Adrenal gland (tissue), 12 donors: Measurements from ENCODE around the gene ENDOV. TPM values are rescaled to one million over a fixed set of nuclear protein-coding genes. Genes with fewer than 3 reads are reported as not detected.
A peak's percentile ranks its signal among the peaks of the same experiment; 100 is the strongest.

Experiments
- DNase-seq, 7 donors: peaks; one replicate each; pipeline ENCODE4 v3.0.0-alpha.2; 2019 to 2020
- H3K27ac ChIP-seq, 5 donors: fragments of 200-600 bp; sonication (generic) in 4 of 5; 1 replicate in 3 of 5; 2 replicates in 2 of 5; pipeline versions ENCODE4 v1.5.1 to v1.8.0; 2016 to 2020; ENCODE audit warnings: mild to moderate bottlenecking in 1 of 5
- H3K27me3 ChIP-seq: fragments of 200-600 bp; 2 replicates; pipeline ENCODE4 v1.8.0; 2021
- H3K36me3 ChIP-seq, 2 donors: fragments of 200-600 bp; replicated peaks in 1 of 2; 1 replicate in 1 of 2; 2 replicates in 1 of 2; pipeline versions ENCODE4 v1.5.1 to v1.8.0; 2018 to 2022
- H3K4me1 ChIP-seq, 2 donors: fragments of 200-600 bp; replicated peaks in 1 of 2; 1 replicate in 1 of 2; 2 replicates in 1 of 2; pipeline versions ENCODE4 v1.5.1 to v1.8.0; 2018 to 2021
- H3K4me3 ChIP-seq, 4 donors: fragments of 200-600 bp; sonication (generic) in 3 of 4; one replicate each; pipeline ENCODE4 v1.5.1; 2016 to 2018
- H3K9me3 ChIP-seq, 3 donors: fragments of 200-600 bp; sonication (generic) in 1 of 3; replicated peaks in 1 of 3; 1 replicate in 2 of 3; 2 replicates in 1 of 3; pipeline versions ENCODE4 v1.5.1 to v1.8.0; 2016 to 2021
- POLR2A ChIP-seq, 2 donors: fragments of 450-650 bp; IDR thresholded peaks; one replicate each; pipeline ENCODE4 v1.6.1; 2017; ENCODE audit warnings: antibody characterized with exemption in 2 of 2, mild to moderate bottlenecking in 2 of 2, moderate library complexity in 1 of 2
- WGBS, 4 donors: extraction: QIAGEN DNeasy Blood & Tissue Kit in 2 of 4; methylation state at CpG; one replicate each; pipeline versions ENCODE4 v1.1.5 to v1.1.7; 2013 to 2017; 5-methylcytosine and 5-hydroxymethylcytosine counted together
- intact Hi-C, 2 donors: fragments of 100-400 bp; cut with DNase I; formaldehyde crosslinking; loops; one replicate each; pipeline versions ENCODE4 v1.14.1 to v1.15.0; 2022 to 2023
- polyA plus RNA-seq, 3 donors: library from polyadenylated mRNA; stranded (reverse); fragments of 200-250 nt in 2 of 3; fragments of 350-450 nt in 1 of 3; fragmentation: Illumina TruSeq in 1 of 3; extraction: RNeasy Lipid Tissue Mini Kit (QIAGEN cat#74804) in 1 of 3; gene quantifications; one replicate each; pipeline ENCODE4 v1.2.3, GENCODE V29; 2013 to 2014
- total RNA-seq, 9 donors: library from RNA; depleted of rRNA in 4 of 9; stranded (reverse); fragments of >200 nt in 4 of 9; fragments of 120-200 nt in 1 of 9; fragmentation: NEBNext Ultra II Directional in 1 of 9; extraction: Animal tissue kit (Norgen Biotek cat#: 25700) in 1 of 9; gene quantifications; one replicate each; pipeline versions ENCODE4 v1.1.0 to v1.2.4, GENCODE V29; 2013 to 2023
- TF ChIP-seq, protein P1 (sequence below), 6 experiments: fragments of 450-650 bp in 4 of 6; fragments of 200-600 bp in 2 of 6; sonication (generic) in 1 of 6; IDR thresholded peaks; 1 replicate in 5 of 6; 2 replicates in 1 of 6; pipeline versions ENCODE4 v1.5.1 to v1.8.0; 2016 to 2021; ENCODE audit warnings: antibody characterized with exemption in 6 of 6, mild to moderate bottlenecking in 2 of 6, moderate library complexity in 1 of 6
- donor health status: healthy with polysubstance abuse.
- donor health status: Bipolar disorder and iron deficiency.
- donor health status: DM: yes; HTN: yes; CAD: no.
- donor health status: DM: no; HTN: no; CAD: no.
- donor health status: DM: no; HTN: no; CAD: no.
- donor health status: DM: yes; HTN: yes; CAD: no.

The ENDOV gene
- total and polyA plus RNA-seq, 12 donors = 7.1 to 31.9 (median 18.3) TPM

- no peaks in the 10 kb centered on the region for H3K9me3 ChIP-seq
- no peak overlapping the region for H3K4me3 ChIP-seq
- no peaks in the 10 kb centered on the region for H3K27me3 ChIP-seq
- intact Hi-C loops = loop anchor here in 1 of 2 donors (10.0 kb wide), 1 partner anchor 443 kb away; no protein-coding TSS in a partner anchor
- peaks cover 0 to 3% of the 10 kb centered on the region in 2 donors for H3K36me3 ChIP-seq
- WGBS, 4 donors = 79 to 84% (median 83%) methylated on average over 18 of the region's 18 CpGs
- no peak overlapping the region for H3K27ac ChIP-seq
- DNase-seq = no peak
- H3K4me1 ChIP-seq = peaks cover 0 to 4% of the 10 kb centered on the region in 2 donors
- no peak for TF ChIP-seq POLR2A (IDR thresholded peaks at IDR 0.05)
- TF ChIP-seq, protein P1, sequence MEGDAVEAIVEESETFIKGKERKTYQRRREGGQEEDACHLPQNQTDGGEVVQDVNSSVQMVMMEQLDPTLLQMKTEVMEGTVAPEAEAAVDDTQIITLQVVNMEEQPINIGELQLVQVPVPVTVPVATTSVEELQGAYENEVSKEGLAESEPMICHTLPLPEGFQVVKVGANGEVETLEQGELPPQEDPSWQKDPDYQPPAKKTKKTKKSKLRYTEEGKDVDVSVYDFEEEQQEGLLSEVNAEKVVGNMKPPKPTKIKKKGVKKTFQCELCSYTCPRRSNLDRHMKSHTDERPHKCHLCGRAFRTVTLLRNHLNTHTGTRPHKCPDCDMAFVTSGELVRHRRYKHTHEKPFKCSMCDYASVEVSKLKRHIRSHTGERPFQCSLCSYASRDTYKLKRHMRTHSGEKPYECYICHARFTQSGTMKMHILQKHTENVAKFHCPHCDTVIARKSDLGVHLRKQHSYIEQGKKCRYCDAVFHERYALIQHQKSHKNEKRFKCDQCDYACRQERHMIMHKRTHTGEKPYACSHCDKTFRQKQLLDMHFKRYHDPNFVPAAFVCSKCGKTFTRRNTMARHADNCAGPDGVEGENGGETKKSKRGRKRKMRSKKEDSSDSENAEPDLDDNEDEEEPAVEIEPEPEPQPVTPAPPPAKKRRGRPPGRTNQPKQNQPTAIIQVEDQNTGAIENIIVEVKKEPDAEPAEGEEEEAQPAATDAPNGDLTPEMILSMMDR (IDR thresholded peaks at IDR 0.05) = no peak
These were observed 7.3 kb downstream of the ENDOV start for GRCh38 chr17:80422276-80422675.

DNA sequence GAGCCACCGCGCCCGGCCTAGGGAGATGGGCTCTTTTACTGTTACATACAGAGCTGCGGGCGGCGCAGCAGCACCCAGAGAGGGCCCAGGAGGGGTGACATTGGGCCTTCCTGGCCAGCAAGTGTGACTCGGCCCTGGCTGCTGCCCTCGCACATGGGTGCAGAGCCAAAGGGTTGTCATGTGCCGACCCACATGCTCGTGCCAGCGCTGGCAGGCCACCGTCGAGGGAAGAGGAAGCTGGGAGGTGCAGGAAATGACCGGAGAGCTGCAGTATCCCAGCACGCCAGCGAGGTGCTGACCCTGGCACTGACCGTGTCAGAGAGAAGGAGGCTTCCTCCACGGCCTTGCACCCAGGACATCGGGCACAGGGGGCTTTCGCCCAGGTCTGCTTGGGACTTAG lies 8.0 kb downstream of the ENDOV start:
- no peak overlapping the region for H3K27ac ChIP-seq
- no peaks in the 10 kb centered on the region for H3K36me3 ChIP-seq
- intact Hi-C loops = loop anchor here in 1 of 2 donors (10.0 kb wide), 1 partner anchor 442 kb away; no protein-coding TSS in a partner anchor
- no peaks in the 10 kb centered on the region for H3K9me3 ChIP-seq
- peak in 1 of 7 donors; percentile 49 for DNase-seq
- TF ChIP-seq POLR2A (IDR thresholded peaks at IDR 0.05) = no peak
- H3K27me3 ChIP-seq = no peaks in the 10 kb centered on the region
- no peak overlapping the region for H3K4me3 ChIP-seq
- WGBS, 4 donors = 60 to 73% (median 66%) methylated on average over 12 to 20 of the region's 20 CpGs
- H3K4me1 ChIP-seq = peaks cover 0 to 4% of the 10 kb centered on the region in 2 donors

GRCh38 chr17:80423536-80424225 lies 8.7 kb downstream of the ENDOV start:
- intact Hi-C loops = loop anchor here in 1 of 2 donors (10.0 kb wide), 1 partner anchor 441 kb away; no protein-coding TSS in a partner anchor
- Histone ChIP-seq H3K27ac (no peak overlapping the region), H3K4me3 (no peak overlapping the region), H3K36me3 (no peaks in the 10 kb centered on the region), H3K9me3 (no peaks in the 10 kb centered on the region), H3K27me3 (no peaks in the 10 kb centered on the region), H3K4me1 (peaks cover 0 to 4% of the 10 kb centered on the region in 2 donors)
- no peak for TF ChIP-seq POLR2A (IDR thresholded peaks at IDR 0.05)
- no peak for DNase-seq
- 65 to 83% (median 75%) methylated on average over 7 to 13 of the region's 13 CpGs for WGBS, 4 donors

DNA sequence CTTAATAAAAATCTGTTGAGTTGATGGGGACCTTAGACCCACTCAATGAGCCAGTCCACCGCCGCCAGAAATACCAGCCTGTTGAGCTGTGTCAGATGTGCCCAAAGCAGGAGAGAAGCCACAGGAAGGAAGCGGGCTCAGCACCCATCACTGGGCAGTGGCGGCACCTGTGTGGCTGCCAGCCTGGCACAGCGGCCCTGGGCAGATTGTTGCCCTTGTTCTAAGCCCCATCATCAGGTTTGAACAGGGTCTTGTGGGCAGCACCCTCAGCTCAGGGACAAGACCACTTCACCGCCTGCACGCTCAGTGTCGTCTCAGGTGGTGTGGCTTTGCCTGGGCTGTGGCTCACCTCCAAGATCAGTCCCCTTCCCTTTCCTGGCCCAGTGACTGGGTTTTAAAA lies 9.3 kb downstream of the ENDOV start:
- intact Hi-C loops = loop anchor here in 1 of 2 donors (10.0 kb wide), 1 partner anchor 441 kb away; no protein-coding TSS in a partner anchor
- WGBS, 4 donors = 30 to 89% (median 82%) methylated on average over 3 to 8 of the region's 8 CpGs
- Histone ChIP-seq H3K36me3 (no peaks in the 10 kb centered on the region), H3K27me3 (no peaks in the 10 kb centered on the region), H3K4me3 (no peak overlapping the region), H3K4me1 (peaks cover 0 to 4% of the 10 kb centered on the region in 2 donors), H3K27ac (no peak overlapping the region), H3K9me3 (no peaks in the 10 kb centered on the region)
- no peak for DNase-seq
- no peak for TF ChIP-seq POLR2A (IDR thresholded peaks at IDR 0.05)
- TF ChIP-seq, protein P1 (IDR thresholded peaks at IDR 0.05) = no peak

DNA sequence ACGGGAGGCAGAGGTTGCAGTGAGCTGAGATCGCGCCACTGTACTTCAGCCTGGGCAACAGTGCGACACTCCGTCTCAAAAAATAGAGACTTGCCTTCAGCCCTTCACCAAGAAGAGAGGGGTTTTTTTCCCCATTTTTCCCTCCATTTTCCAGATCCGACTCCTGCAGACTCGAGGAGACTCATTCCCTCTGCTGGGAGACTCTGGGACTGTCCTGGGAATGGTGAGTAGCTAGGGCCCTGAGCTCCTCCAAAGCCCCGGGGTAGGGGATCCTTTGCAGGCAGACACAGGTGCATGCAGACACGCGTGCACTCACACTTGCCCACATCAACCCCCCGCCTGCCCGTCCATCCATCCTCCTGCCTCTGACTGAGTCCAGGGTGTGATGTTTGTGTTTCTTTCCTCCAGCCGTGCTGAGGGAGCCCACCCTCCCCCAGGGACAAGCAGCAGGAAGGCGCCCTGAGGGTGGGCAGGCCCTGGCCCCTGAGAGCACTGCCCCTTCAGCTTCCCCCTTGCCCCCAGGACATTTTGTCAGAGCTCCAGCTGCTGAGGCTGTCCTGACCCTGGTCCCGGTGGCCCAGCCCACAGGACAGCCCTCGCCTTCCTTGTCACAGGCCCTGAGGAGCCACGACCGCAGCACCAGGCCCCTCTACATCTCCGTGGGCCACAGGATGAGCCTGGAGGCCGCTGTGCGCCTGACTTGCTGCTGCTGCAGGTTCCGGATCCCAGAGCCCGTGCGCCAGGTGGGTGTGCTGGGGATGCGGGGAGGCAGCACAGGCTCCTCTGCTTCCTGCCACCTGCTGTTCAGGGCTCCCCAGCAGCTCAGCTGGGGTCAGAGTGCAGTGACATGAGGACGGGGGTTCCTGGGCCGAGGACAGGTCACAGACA lies 10.2 kb downstream of the ENDOV start:
- Histone ChIP-seq H3K27ac (no peak overlapping the region), H3K27me3 (no peaks in the 10 kb centered on the region), H3K36me3 (no peaks in the 10 kb centered on the region), H3K4me3 (no peak overlapping the region), H3K9me3 (no peaks in the 10 kb centered on the region), H3K4me1 (peaks cover 0 to 4% of the 10 kb centered on the region in 2 donors)
- intact Hi-C loops = loop anchor here (5.0 to 10.0 kb wide), 4 partner anchors 47 to 557 kb away; no protein-coding TSS in a partner anchor
- WGBS, 4 donors = 77 to 84% (median 82%) methylated on average over 18 to 27 of the region's 27 CpGs
- no peak for DNase-seq
- TF ChIP-seq, protein P1 (IDR thresholded peaks at IDR 0.05) = no peak
- TF ChIP-seq POLR2A (IDR thresholded peaks at IDR 0.05) = no peak
